H9 (cell line): ENCODE results near the gene LIX1. TPM values are rescaled to one million over a fixed set of nuclear protein-coding genes. Genes with fewer than 3 reads are reported as not detected.
"Not testable (repeated sequence)": the region's sequence is repeated elsewhere in the genome, so short reads cannot be mapped to it uniquely, and the experiment has no call there.

Experiments
- DNase-seq: peaks from one replicate; pipeline ENCODE4 v3.0.0-alpha.2; 2017
- H2AFZ ChIP-seq: one replicate; pipeline ENCODE4 v1.6.1; 2013; ENCODE audit warnings: mild to moderate bottlenecking, low read length, control low read depth, moderate library complexity
- H2AK5ac ChIP-seq: 2 replicates; pipeline ENCODE4 v1.6.1; 2013; ENCODE audit warnings: low read length, control low read depth, mixed read lengths; ENCODE audit not compliant: insufficient read length
- H2BK120ac ChIP-seq: one replicate; pipeline ENCODE4 v1.6.1; 2013; ENCODE audit warnings: low read depth, mild to moderate bottlenecking, low read length, control low read depth, inconsistent platforms; ENCODE audit not compliant: poor library complexity, severe bottlenecking
- H2BK12ac ChIP-seq: 2 replicates; pipeline ENCODE4 v1.6.1; 2013; ENCODE audit warnings: low read length, control low read depth, mixed read lengths, low read depth; ENCODE audit not compliant: insufficient read length
- H2BK15ac ChIP-seq: 2 replicates; pipeline ENCODE4 v1.6.1; 2013; ENCODE audit warnings: low read depth, low read length, control low read depth
- H2BK20ac ChIP-seq: one replicate; pipeline ENCODE4 v1.6.1; 2013; ENCODE audit warnings: low read depth, mild to moderate bottlenecking, low read length, control low read depth, inconsistent platforms; ENCODE audit not compliant: poor library complexity, severe bottlenecking
- H2BK5ac ChIP-seq: 2 replicates; pipeline ENCODE4 v1.6.1; 2013; ENCODE audit warnings: low read length, control low read depth, mixed read lengths; ENCODE audit not compliant: insufficient read length
- H3K14ac ChIP-seq: 2 replicates; pipeline ENCODE4 v1.6.1; 2013; ENCODE audit warnings: low read length, control low read depth; ENCODE audit not compliant: insufficient read depth
- H3K18ac ChIP-seq: 2 replicates; pipeline ENCODE4 v1.6.1; 2013; ENCODE audit warnings: low read depth, mild to moderate bottlenecking, mixed read lengths, low read length, control low read depth; ENCODE audit not compliant: insufficient read length
- H3K23ac ChIP-seq: 2 replicates; pipeline ENCODE4 v1.6.1; 2013; ENCODE audit warnings: low read length, control low read depth, mixed read lengths, low read depth; ENCODE audit not compliant: insufficient read length
- H3K23me2 ChIP-seq: 2 replicates; pipeline ENCODE4 v1.6.1; 2013; ENCODE audit warnings: low read depth, mild to moderate bottlenecking, mixed read lengths, low read length, control low read depth; ENCODE audit not compliant: insufficient read length, poor library complexity, severe bottlenecking
- H3K27ac ChIP-seq: 2 replicates; pipeline ENCODE4 v1.5.1; 2013; ENCODE audit warnings: low read length, control low read depth, mixed read lengths, low read depth; ENCODE audit not compliant: insufficient read length
- H3K27me3 ChIP-seq: 2 replicates; pipeline ENCODE4 v1.6.1; 2013; ENCODE audit warnings: low read length, control low read depth, inconsistent platforms; ENCODE audit not compliant: insufficient read depth
- H3K4ac ChIP-seq: 2 replicates; pipeline ENCODE4 v1.6.1; 2013; ENCODE audit warnings: low read depth, mild to moderate bottlenecking, control low read depth, inconsistent platforms, low read length, moderate library complexity
- H3K4me1 ChIP-seq: 2 replicates; pipeline ENCODE4 v1.6.1; 2013; ENCODE audit warnings: low read length, control low read depth, inconsistent platforms; ENCODE audit not compliant: insufficient read depth
- H3K4me2 ChIP-seq: 2 replicates; pipeline ENCODE4 v1.6.1; 2013; ENCODE audit warnings: low read length, control low read depth, mixed read lengths; ENCODE audit not compliant: insufficient read length, insufficient read depth
- H3K56ac ChIP-seq: 2 replicates; pipeline ENCODE4 v1.6.1; 2013; ENCODE audit warnings: low read depth, mild to moderate bottlenecking, mixed read lengths, low read length, control low read depth; ENCODE audit not compliant: insufficient read length
- H3K79me1 ChIP-seq: 2 replicates; pipeline ENCODE4 v1.6.1; 2013; ENCODE audit warnings: low read depth, mild to moderate bottlenecking, moderate library complexity, low read length, control low read depth, inconsistent platforms; ENCODE audit not compliant: insufficient read depth, poor library complexity, severe bottlenecking
- H3K79me2 ChIP-seq: 2 replicates; pipeline ENCODE4 v1.6.1; 2013; ENCODE audit warnings: low read length, control low read depth, inconsistent platforms; ENCODE audit not compliant: insufficient read depth
- H3K9ac ChIP-seq: 2 replicates; pipeline ENCODE4 v1.6.1; 2013; ENCODE audit warnings: low read length, control low read depth, mixed read lengths; ENCODE audit not compliant: insufficient read length; ENCODE audit errors: extremely low read depth
- H3K9me3 ChIP-seq: one replicate; pipeline ENCODE4 v1.6.1; 2013; ENCODE audit warnings: low read depth, low read length, inconsistent platforms; ENCODE audit not compliant: control insufficient read depth
- H3T11ph ChIP-seq: one replicate; pipeline ENCODE4 v1.6.1; 2013; ENCODE audit warnings: mild to moderate bottlenecking, low read length, control low read depth, inconsistent platforms
- H4K20me1 ChIP-seq: one replicate; pipeline ENCODE4 v1.6.1; 2013; ENCODE audit not compliant: control insufficient read depth, insufficient read length, insufficient read depth
- H4K5ac ChIP-seq: 2 replicates; pipeline ENCODE4 v1.6.1; 2013; ENCODE audit warnings: low read depth, mild to moderate bottlenecking, mixed read lengths, low read length, control low read depth; ENCODE audit not compliant: insufficient read length
- H4K8ac ChIP-seq: replicated peaks from 2 replicates; pipeline ENCODE4 v1.6.1; 2013; ENCODE audit warnings: low read length, control low read depth, mixed read lengths, low read depth; ENCODE audit not compliant: insufficient read length
- H4K91ac ChIP-seq: 2 replicates; pipeline ENCODE4 v1.6.1; 2013; ENCODE audit warnings: low read depth, mild to moderate bottlenecking, moderate library complexity, mixed read lengths, low read length, control low read depth; ENCODE audit not compliant: insufficient read length
- H3K27ac Mint-ChIP-seq, 3 experiments: 2 replicates in 2 of 3; 3 replicates in 1 of 3; pipeline ENCODE4 v1.8.0; 2020 to 2021; ENCODE audit warnings: mixed read lengths in 3 of 3, mild to moderate bottlenecking in 1 of 3, moderate library complexity in 1 of 3
- H3K27me3 Mint-ChIP-seq: 2 replicates; pipeline ENCODE4 v1.8.0; 2021; ENCODE audit warnings: low read depth, mild to moderate bottlenecking, moderate library complexity, mixed read lengths
- H3K36me3 Mint-ChIP-seq, 3 experiments: 2 replicates in 2 of 3; 3 replicates in 1 of 3; pipeline ENCODE4 v1.8.0; 2020 to 2021; ENCODE audit warnings: low read depth in 3 of 3, mixed read lengths in 3 of 3; ENCODE audit not compliant: insufficient read depth in 1 of 3
- H3K4me1 Mint-ChIP-seq, 2 experiments: 2 replicates each; pipeline ENCODE4 v1.8.0; 2020; ENCODE audit warnings: mixed read lengths in 2 of 2
- H3K4me3 Mint-ChIP-seq, 2 experiments: 2 replicates in 1 of 2; 3 replicates in 1 of 2; pipeline ENCODE4 v1.8.0; 2020 to 2021; ENCODE audit warnings: mild to moderate bottlenecking in 2 of 2, mixed read lengths in 2 of 2, moderate library complexity in 1 of 2
- H3K9me3 Mint-ChIP-seq, 2 experiments: 2 replicates in 1 of 2; 3 replicates in 1 of 2; pipeline ENCODE4 v1.8.0; 2020; ENCODE audit warnings: mild to moderate bottlenecking in 2 of 2, mixed read lengths in 2 of 2, moderate library complexity in 1 of 2
- WGBS: extraction: QIAGEN DNeasy Blood & Tissue Kit; methylation state at CpG from one replicate; pipeline ENCODE4 v1.1.7; 2013; ENCODE audit warnings: missing lambda C conversion rate, low lambda C conversion rate, mixed read lengths; ENCODE audit not compliant: insufficient read length; ENCODE audit errors: extremely low coverage; 5-methylcytosine and 5-hydroxymethylcytosine counted together
- total RNA-seq: library from RNA; stranded (reverse); gene quantifications from 2 replicates; pipeline ENCODE4 v1.2.1, GENCODE V29; 2021
- TF ChIP-seq, protein P1 (sequence below): fragments of 200-600 bp; sonication (generic); conservative IDR thresholded peaks from 3 replicates; pipeline ENCODE4 v1.8.0; 2021; ENCODE audit warnings: antibody characterized with exemption, mild to moderate bottlenecking

Gene LIX1
- total RNA-seq, 1 experiment from 2014 or later, result 0.13 TPM

DNA sequence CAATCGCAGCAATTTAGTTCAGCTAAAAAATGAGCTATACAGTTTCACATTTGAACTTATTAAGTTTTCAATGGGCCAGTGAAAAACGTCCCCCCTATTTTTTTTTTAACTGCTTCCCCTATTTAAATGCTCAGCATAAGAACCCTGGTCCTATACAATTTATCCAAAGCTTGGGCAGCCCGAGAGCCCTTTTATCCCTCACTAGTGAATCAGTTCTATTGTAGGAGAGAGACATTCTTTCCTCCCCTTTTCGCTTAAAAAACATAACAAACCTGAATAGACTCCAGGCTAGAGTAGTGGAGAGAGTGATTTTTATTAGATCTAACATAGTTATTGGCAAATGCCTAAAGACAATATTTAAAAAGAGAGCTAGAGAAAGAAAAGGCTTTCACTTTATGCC is 1.4 kb downstream of the LIX1 start:
- no peak for DNase-seq
- TF ChIP-seq, protein P1, sequence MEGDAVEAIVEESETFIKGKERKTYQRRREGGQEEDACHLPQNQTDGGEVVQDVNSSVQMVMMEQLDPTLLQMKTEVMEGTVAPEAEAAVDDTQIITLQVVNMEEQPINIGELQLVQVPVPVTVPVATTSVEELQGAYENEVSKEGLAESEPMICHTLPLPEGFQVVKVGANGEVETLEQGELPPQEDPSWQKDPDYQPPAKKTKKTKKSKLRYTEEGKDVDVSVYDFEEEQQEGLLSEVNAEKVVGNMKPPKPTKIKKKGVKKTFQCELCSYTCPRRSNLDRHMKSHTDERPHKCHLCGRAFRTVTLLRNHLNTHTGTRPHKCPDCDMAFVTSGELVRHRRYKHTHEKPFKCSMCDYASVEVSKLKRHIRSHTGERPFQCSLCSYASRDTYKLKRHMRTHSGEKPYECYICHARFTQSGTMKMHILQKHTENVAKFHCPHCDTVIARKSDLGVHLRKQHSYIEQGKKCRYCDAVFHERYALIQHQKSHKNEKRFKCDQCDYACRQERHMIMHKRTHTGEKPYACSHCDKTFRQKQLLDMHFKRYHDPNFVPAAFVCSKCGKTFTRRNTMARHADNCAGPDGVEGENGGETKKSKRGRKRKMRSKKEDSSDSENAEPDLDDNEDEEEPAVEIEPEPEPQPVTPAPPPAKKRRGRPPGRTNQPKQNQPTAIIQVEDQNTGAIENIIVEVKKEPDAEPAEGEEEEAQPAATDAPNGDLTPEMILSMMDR, result no peak
- Histone ChIP-seq H3K79me1 (no peaks in the 10 kb centered on the region), H2AK5ac (no peak overlapping the region), H3K56ac (no peak overlapping the region), H4K91ac (no peak overlapping the region), H3K4me2 (no peak overlapping the region), H3K4me1 (no peaks in the 10 kb centered on the region), H3K9ac (no peak overlapping the region), H2BK5ac (no peak overlapping the region), H3K23ac (no peak overlapping the region), H2BK120ac (no peak overlapping the region), H2BK15ac (no peak overlapping the region), H4K5ac (no peak overlapping the region), H2BK20ac (no peak overlapping the region), H3K18ac (no peak overlapping the region), H4K20me1 (no peaks in the 10 kb centered on the region), H3K27me3 (no peaks in the 10 kb centered on the region), H2BK12ac (no peak overlapping the region), H3K14ac (no peak overlapping the region), H3K79me2 (no peaks in the 10 kb centered on the region), H4K8ac (no peak overlapping the region), H3K9me3 (no peaks in the 10 kb centered on the region), H3K27ac (no peak overlapping the region), H2AFZ (no peak overlapping the region), H3K4ac (no peak overlapping the region), H3T11ph (no peak overlapping the region), H3K23me2 (no peaks in the 10 kb centered on the region)
- peaks cover 32 to 41% of the 10 kb centered on the region in 2 experiments for H3K4me1 Mint-ChIP-seq
- H3K4me3 Mint-ChIP-seq, result no peak overlapping the region
- H3K9me3 Mint-ChIP-seq, result no peaks in the 10 kb centered on the region
- no peaks in the 10 kb centered on the region for H3K36me3 Mint-ChIP-seq
- H3K27me3 Mint-ChIP-seq, result no peaks in the 10 kb centered on the region
- no CpG with 5 or more reads among the region's 4 CpGs for WGBS
- peak overlapping the region in 1 of 3 experiments; percentile 43; a peak in 3 of 7 replicates for H3K27ac Mint-ChIP-seq

DNA sequence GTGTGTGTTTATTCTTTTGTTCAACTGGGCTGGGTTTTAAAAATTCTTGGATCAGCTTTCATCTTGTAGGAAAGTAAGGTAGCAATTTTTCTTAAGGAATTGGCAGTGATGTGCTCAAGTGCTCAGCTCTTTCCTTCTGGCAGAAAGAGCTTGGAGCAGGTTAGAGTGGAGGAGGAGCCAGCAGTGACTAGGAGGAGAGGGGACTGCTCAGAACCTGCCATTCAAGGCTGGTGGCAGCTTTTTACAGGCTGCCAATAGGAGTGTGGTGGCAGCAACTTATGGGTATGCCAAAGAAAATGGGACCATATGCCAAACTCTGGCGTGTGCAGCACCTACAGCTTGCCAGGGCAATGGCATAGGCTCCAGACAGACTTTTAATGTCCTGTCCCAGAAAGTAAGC is 2.2 kb downstream of the LIX1 start:
- H3K27me3 Mint-ChIP-seq, H2BK20ac ChIP-seq, H3K4me1 ChIP-seq, H3K27ac ChIP-seq, H3K4me2 ChIP-seq, H3K79me1 ChIP-seq, H3K23me2 ChIP-seq, H2BK5ac ChIP-seq, H2BK12ac ChIP-seq, H4K20me1 ChIP-seq, H4K91ac ChIP-seq, H4K5ac ChIP-seq, H3K27me3 ChIP-seq, H3T11ph ChIP-seq, H2AK5ac ChIP-seq, H3K36me3 Mint-ChIP-seq, H3K4ac ChIP-seq, H3K14ac ChIP-seq, H3K23ac ChIP-seq, H2BK15ac ChIP-seq, H3K9me3 ChIP-seq, H2BK120ac ChIP-seq, H3K9ac ChIP-seq, H2AFZ ChIP-seq, H3K9me3 Mint-ChIP-seq, H4K8ac ChIP-seq, H3K79me2 ChIP-seq, H3K18ac ChIP-seq, H3K4me3 Mint-ChIP-seq, H3K56ac ChIP-seq: not testable (repeated sequence)
- peaks cover 35 to 47% of the 10 kb centered on the region in 2 experiments for H3K4me1 Mint-ChIP-seq
- DNase-seq, result peak; percentile 43
- no CpG with 5 or more reads among the region's 1 CpG for WGBS
- H3K27ac Mint-ChIP-seq, result 0 out of 7 replicates have a peak overlapping the region, but pooled peaks of 1 of the 3 experiments have one; percentile 2
